Measurements from ENCODE around the gene CXCL17.

DNA sequence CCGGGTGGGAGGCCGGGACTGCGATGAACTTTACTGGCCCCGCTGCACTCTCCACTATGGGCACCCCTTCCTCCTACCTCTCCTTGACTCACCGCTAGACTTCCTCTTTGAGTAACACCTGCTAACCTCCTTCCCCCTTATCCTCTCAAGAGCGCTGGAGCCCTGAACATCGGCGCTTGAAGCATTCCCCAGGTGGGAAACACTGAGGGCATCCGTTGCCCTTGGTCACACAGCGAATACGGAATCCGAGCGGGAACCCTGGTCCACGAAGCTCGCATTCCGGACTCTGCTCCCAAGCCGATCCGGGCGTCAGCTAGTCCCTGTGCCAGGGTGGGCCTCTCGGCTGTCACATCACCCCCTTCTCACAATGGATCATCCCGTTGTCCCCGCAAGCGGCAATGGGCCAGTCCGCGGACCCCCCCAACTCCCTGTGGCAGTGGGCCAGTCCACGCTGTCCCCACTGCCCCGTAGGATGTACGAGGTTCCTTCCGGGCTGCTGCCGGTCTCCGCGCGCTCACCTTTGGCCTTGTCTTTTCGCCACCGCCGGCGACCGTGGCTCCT lies 19.8 kb downstream of the CXCL17 start:
- TF ChIP-seq, protein P1, sequence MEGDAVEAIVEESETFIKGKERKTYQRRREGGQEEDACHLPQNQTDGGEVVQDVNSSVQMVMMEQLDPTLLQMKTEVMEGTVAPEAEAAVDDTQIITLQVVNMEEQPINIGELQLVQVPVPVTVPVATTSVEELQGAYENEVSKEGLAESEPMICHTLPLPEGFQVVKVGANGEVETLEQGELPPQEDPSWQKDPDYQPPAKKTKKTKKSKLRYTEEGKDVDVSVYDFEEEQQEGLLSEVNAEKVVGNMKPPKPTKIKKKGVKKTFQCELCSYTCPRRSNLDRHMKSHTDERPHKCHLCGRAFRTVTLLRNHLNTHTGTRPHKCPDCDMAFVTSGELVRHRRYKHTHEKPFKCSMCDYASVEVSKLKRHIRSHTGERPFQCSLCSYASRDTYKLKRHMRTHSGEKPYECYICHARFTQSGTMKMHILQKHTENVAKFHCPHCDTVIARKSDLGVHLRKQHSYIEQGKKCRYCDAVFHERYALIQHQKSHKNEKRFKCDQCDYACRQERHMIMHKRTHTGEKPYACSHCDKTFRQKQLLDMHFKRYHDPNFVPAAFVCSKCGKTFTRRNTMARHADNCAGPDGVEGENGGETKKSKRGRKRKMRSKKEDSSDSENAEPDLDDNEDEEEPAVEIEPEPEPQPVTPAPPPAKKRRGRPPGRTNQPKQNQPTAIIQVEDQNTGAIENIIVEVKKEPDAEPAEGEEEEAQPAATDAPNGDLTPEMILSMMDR (IDR thresholded peaks at IDR 0.05): no peak
- no peak for TF ChIP-seq EZH2 (IDR thresholded peaks at IDR 0.05; ENCODE audit: borderline replicate concordance, insufficient read depth, low read depth, low read length, poor library complexity, severe bottlenecking)
